DND-41 (cell line): ENCODE results near the gene LMF1.
A peak's percentile ranks its signal among the peaks of the same experiment; 100 is the strongest.

Experiments
- ATAC-seq: fragments of 200-7000 bp; cut with Tn5 transposase; 3 replicates; pipeline ENCODE4 v1.9.1; 2021; ENCODE audit warnings: low read depth; ENCODE audit not compliant: insufficient read depth
- DNase-seq: peaks from one replicate; pipeline ENCODE4 v3.0.0-alpha.2; 2020
- H2AFZ ChIP-seq: 2 replicates; pipeline ENCODE4 v1.6.0; 2012; ENCODE audit warnings: low read depth, low read length
- H3K27ac ChIP-seq: 2 replicates; pipeline ENCODE4 v1.5.1; 2012; ENCODE audit warnings: low read length, inconsistent platforms
- H3K27me3 ChIP-seq: fragments of 200-600 bp; sonication (generic); 2 replicates; pipeline ENCODE4 v1.6.0; 2012; ENCODE audit warnings: low read length, mild to moderate bottlenecking, inconsistent platforms; ENCODE audit not compliant: insufficient read depth, poor library complexity
- H3K36me3 ChIP-seq: 2 replicates; pipeline ENCODE4 v1.5.1; 2012; ENCODE audit warnings: low read length, inconsistent platforms; ENCODE audit not compliant: insufficient read depth
- H3K4me1 ChIP-seq: 2 replicates; pipeline ENCODE4 v1.5.1; 2012; ENCODE audit warnings: mild to moderate bottlenecking, low read length; ENCODE audit not compliant: insufficient read depth
- H3K4me2 ChIP-seq: 2 replicates; pipeline ENCODE4 v1.6.0; 2012; ENCODE audit warnings: mild to moderate bottlenecking, moderate library complexity, low read length, inconsistent platforms; ENCODE audit not compliant: insufficient read depth
- H3K4me3 ChIP-seq, 2 experiments: fragments of 200-600 bp in 1 of 2; shearing (Covaris generic) in 1 of 2; 2 replicates each; pipeline ENCODE4 v1.5.1; 2012 to 2016; ENCODE audit warnings: inconsistent platforms in 2 of 2, low read length in 2 of 2, mild to moderate bottlenecking in 2 of 2, low read depth in 1 of 2, moderate library complexity in 1 of 2
- H3K79me2 ChIP-seq: 2 replicates; pipeline ENCODE4 v1.6.0; 2012; ENCODE audit warnings: low read length, inconsistent platforms; ENCODE audit not compliant: insufficient read depth
- H3K9ac ChIP-seq: 2 replicates; pipeline ENCODE4 v1.6.0; 2012; ENCODE audit warnings: low read depth, mild to moderate bottlenecking, inconsistent platforms, low read length, moderate library complexity
- H3K9me3 ChIP-seq: 2 replicates; pipeline ENCODE4 v1.5.1; 2012; ENCODE audit warnings: low read length, moderate library complexity, mild to moderate bottlenecking, inconsistent platforms; ENCODE audit not compliant: insufficient read depth, severe bottlenecking
- H4K20me1 ChIP-seq: 2 replicates; pipeline ENCODE4 v1.6.0; 2012; ENCODE audit warnings: low read length; ENCODE audit not compliant: insufficient read depth
- CTCF ChIP-seq: IDR thresholded peaks from 2 replicates; pipeline ENCODE4 v1.5.1; 2012; ENCODE audit warnings: borderline replicate concordance, low read length, moderate library complexity, mild to moderate bottlenecking; ENCODE audit not compliant: poor library complexity, severe bottlenecking; ENCODE audit errors: extremely low read depth
- EZH2 ChIP-seq: IDR thresholded peaks from 3 replicates; pipeline ENCODE4 v1.6.1; 2012; ENCODE audit warnings: borderline replicate concordance, low read depth, mild to moderate bottlenecking, moderate library complexity, low read length, inconsistent platforms; ENCODE audit not compliant: severe bottlenecking

The LMF1 gene

GRCh38 chr16:971582-971905 is 760 bp upstream of the LMF1 start:
- Histone ChIP-seq H3K36me3 (peaks cover 25% of the 10 kb centered on the region), H4K20me1 (no peaks in the 10 kb centered on the region), H3K27ac (no peak overlapping the region), H3K4me1 (peaks cover 26% of the 10 kb centered on the region), H3K4me3 (peak overlapping the region in 1 of 2 experiments; percentile 89; a peak in 2 of 4 replicates), H3K4me2 (peak overlapping the region; percentile 88), H2AFZ (0 out of 2 replicates have a peak overlapping the region, but pooled peaks have one; percentile 68), H3K79me2 (peaks cover 35% of the 10 kb centered on the region), H3K9me3 (no peaks in the 10 kb centered on the region), H3K9ac (peak overlapping the region; percentile 93; the same call in 1 of the 2 replicates), H3K27me3 (no peaks in the 10 kb centered on the region)
- ATAC-seq (no peak), DNase-seq (no peak)
- TF ChIP-seq EZH2 (no peak), CTCF (no peak)

DNA sequence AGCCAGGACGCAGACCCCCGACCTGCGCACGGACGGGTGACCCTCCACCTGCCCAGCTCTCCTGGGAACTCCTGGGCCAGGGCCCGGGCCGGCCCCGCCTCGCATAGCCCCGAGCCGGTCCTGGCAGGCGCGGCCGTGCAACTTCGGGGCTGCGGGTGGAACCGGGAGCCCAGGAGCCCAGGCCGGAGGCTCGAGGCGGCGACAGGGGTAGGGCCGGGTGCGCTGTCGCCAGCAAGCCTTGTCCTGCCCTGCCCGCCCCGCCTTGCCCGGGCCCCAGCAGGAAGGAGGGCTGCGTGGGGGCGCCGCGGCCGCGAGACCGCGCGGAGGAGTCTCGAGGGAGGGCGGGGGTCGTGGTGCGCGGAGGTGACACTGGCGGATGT is 408 bp downstream of the LMF1 start:
- Histone ChIP-seq H3K9ac (peak overlapping the region; percentile 93), H3K36me3 (peaks cover 37% of the 10 kb centered on the region), H3K79me2 (peaks cover 38% of the 10 kb centered on the region), H4K20me1 (no peaks in the 10 kb centered on the region), H3K4me3 (peak overlapping the region; percentile 89 to 91), H3K9me3 (peaks cover 6% of the 10 kb centered on the region), H2AFZ (peak overlapping the region; percentile 96), H3K4me2 (peak overlapping the region; percentile 88), H3K4me1 (peaks cover 26% of the 10 kb centered on the region), H3K27ac (peak overlapping the region; percentile 88), H3K27me3 (no peaks in the 10 kb centered on the region)
- ATAC-seq (peak; percentile 64), DNase-seq (no peak)
- TF ChIP-seq EZH2 (no peak), CTCF (no peak)

DNA sequence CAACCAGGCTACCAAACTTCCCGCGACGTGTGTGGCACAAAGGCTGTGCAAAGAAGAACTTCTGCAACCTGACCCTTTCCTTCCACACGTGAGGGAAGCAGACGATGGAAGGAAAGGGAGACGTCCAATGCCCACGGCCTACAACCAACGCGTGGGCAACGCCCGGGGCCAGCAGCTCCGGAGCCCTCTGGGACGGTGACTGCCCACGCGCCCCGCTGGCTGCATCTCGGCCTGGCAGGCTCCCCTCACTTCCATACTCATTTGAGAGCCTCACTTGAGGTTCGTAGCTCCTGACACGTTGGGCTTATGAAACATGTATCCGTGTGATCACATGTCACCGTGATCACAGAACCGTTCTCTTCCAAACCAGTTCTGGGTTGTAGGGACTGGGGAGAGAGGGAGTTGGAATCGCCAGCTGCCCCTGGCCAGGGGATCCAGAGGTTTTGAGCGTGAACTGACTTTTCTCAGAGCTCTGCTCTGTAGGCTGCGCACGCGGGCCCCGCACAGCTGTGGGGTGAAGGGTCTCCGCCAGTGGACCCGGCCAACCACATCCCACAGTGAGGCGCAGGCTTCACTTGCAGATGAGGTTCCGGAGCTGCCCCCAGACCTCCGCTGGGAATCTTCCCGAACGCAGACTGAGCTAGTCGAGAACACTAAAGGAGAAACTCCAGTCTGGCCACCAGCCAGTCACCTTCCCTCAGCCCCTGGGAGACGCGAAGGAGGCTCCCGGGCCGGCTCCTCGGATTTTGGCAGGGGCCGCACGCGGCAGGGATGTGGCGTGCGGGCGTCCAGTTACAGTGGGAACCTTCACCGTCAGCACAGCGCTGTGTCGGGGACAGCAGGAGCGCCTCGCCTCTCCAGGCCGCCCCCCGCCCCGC is 1.0 kb downstream of the LMF1 start:
- Histone ChIP-seq H3K4me1 (peaks cover 26% of the 10 kb centered on the region), H2AFZ (peak overlapping the region; percentile 96), H3K36me3 (peaks cover 37% of the 10 kb centered on the region), H3K4me3 (peak overlapping the region; percentile 89 to 91), H3K27me3 (no peaks in the 10 kb centered on the region), H3K4me2 (peak overlapping the region; percentile 88), H3K27ac (peak overlapping the region; percentile 88), H3K9ac (peak overlapping the region; percentile 93), H3K9me3 (peaks cover 6% of the 10 kb centered on the region), H3K79me2 (peaks cover 38% of the 10 kb centered on the region), H4K20me1 (no peaks in the 10 kb centered on the region)
- ATAC-seq, result peak; percentile 6
- peak; percentile 26 for DNase-seq
- TF ChIP-seq CTCF (no peak), EZH2 (no peak)
